B cell (primary cell): ENCODE data around the gene GTF2I. TPM values are rescaled to one million over a fixed set of nuclear protein-coding genes. Genes with fewer than 3 reads are reported as not detected.
"Not testable (repeated sequence)": the region's sequence is repeated elsewhere in the genome, so short reads cannot be mapped to it uniquely, and the experiment has no call there.

ENCODE experiments used
- ATAC-seq: fragments of 200-7000 bp; cut with Tn5 transposase; one replicate; pipeline ENCODE4 v1.10.0; 2021; ENCODE audit warnings: low read depth, mild to moderate bottlenecking, moderate number of reproducible peaks, moderate library complexity
- CTCF ChIA-PET: fragments of 350-600 bp; sonication (Branson Sonifier 250); formaldehyde crosslinking; loops from one replicate; lab custom pipeline; 2021; ENCODE audit warnings: antibody characterized with exemption, inconsistent platforms; lab: Charles Lee
- POLR2A ChIA-PET: fragments of 350-600 bp; sonication (Branson Sonifier 250); formaldehyde crosslinking; loops from one replicate; lab custom pipeline; 2021; ENCODE audit warnings: antibody characterized with exemption; lab: Charles Lee
- DNase-seq: peaks from one replicate; pipeline ENCODE4 v3.0.0; 2013
- H2AFZ ChIP-seq: 2 replicates; pipeline ENCODE4 v1.6.1; 2012; ENCODE audit warnings: mild to moderate bottlenecking, low read depth, low read length; ENCODE audit not compliant: insufficient read depth, poor library complexity, severe bottlenecking
- H3K27ac ChIP-seq, 2 donors: 1 replicate in 1 of 2; 2 replicates in 1 of 2; pipeline ENCODE4 v1.5.1; 2012 to 2013; ENCODE audit warnings: low read length in 2 of 2, mild to moderate bottlenecking in 2 of 2, moderate library complexity in 1 of 2
- H3K27me3 ChIP-seq, 4 experiments: fragments of 200-600 bp in 1 of 4; sonication (generic) in 1 of 4; replicated peaks in 1 of 4; 1 replicate in 2 of 4; 2 replicates in 2 of 4; pipeline versions ENCODE4 v1.6.1 to v1.7.0; 2013 to 2016; ENCODE audit warnings: low read length in 3 of 4, mild to moderate bottlenecking in 2 of 4, mixed read lengths in 1 of 4, moderate library complexity in 1 of 4; ENCODE audit not compliant: insufficient read depth in 4 of 4, control insufficient read depth in 3 of 4; ENCODE audit errors: control extremely low read depth in 1 of 4
- H3K36me3 ChIP-seq, 2 experiments: replicated peaks in 1 of 2; 1 replicate in 1 of 2; 2 replicates in 1 of 2; pipeline versions ENCODE4 v1.6.1 to v1.7.1; 2013; ENCODE audit warnings: low read length in 1 of 2; ENCODE audit not compliant: insufficient read depth in 2 of 2, control insufficient read depth in 1 of 2; ENCODE audit errors: control extremely low read depth in 1 of 2, extremely low read depth in 1 of 2
- H3K4me1 ChIP-seq, 2 donors: fragments of 200-600 bp in 1 of 2; sonication (generic) in 1 of 2; 1 replicate in 1 of 2; 2 replicates in 1 of 2; pipeline versions ENCODE4 v1.5.1 to v1.6.1; 2013 to 2017; ENCODE audit warnings: low read length in 2 of 2; ENCODE audit not compliant: control insufficient read depth in 2 of 2, insufficient read depth in 2 of 2
- H3K4me2 ChIP-seq: replicated peaks from 2 replicates; pipeline ENCODE3; 2012; ENCODE audit warnings: mild to moderate bottlenecking, low read depth, low read length; ENCODE audit not compliant: poor library complexity, severe bottlenecking
- H3K4me3 ChIP-seq, 5 experiments: fragments of 200-600 bp in 1 of 5; sonication (generic) in 1 of 5; 1 replicate in 3 of 5; 2 replicates in 2 of 5; pipeline versions ENCODE4 v1.5.1 to v1.7.0; 2011 to 2016; ENCODE audit warnings: low read length in 4 of 5, mild to moderate bottlenecking in 4 of 5, low read depth in 2 of 5, control low read depth in 1 of 5, moderate library complexity in 1 of 5; ENCODE audit not compliant: insufficient read depth in 1 of 5; ENCODE audit errors: control extremely low read depth in 1 of 5, extremely low read depth in 1 of 5
- H3K79me2 ChIP-seq: fragments of 200-600 bp; sonication (generic); one replicate; pipeline ENCODE4 v1.6.0; 2016; ENCODE audit warnings: low read length; ENCODE audit not compliant: control insufficient read depth, insufficient read depth
- H3K9ac ChIP-seq: fragments of 200-600 bp; sonication (generic); 2 replicates; pipeline ENCODE4 v1.6.1; 2017; ENCODE audit warnings: mild to moderate bottlenecking, low read length, moderate library complexity
- H3K9me3 ChIP-seq, 3 donors: one replicate each; pipeline versions ENCODE4 v1.6.1 to v1.7.1; 2013; ENCODE audit warnings: low read length in 2 of 3; ENCODE audit not compliant: control insufficient read depth in 2 of 3, insufficient read depth in 1 of 3; ENCODE audit errors: control extremely low read depth in 1 of 3
- H4K20me1 ChIP-seq: 2 replicates; pipeline ENCODE4 v1.6.0; 2012; ENCODE audit warnings: mild to moderate bottlenecking, low read length; ENCODE audit not compliant: insufficient read depth, control insufficient read depth, poor library complexity, severe bottlenecking
- H3K27ac Mint-ChIP-seq: one replicate; pipeline ENCODE4 v1.8.0; 2021; ENCODE audit warnings: mixed read lengths
- H3K27me3 Mint-ChIP-seq: one replicate; pipeline ENCODE4 v1.8.0; 2021; ENCODE audit warnings: mixed read lengths
- H3K4me1 Mint-ChIP-seq: one replicate; pipeline ENCODE4 v1.8.0; 2021; ENCODE audit warnings: mixed read lengths
- H3K4me3 Mint-ChIP-seq: one replicate; pipeline ENCODE4 v1.8.0; 2021; ENCODE audit warnings: mixed read lengths
- H3K9me3 Mint-ChIP-seq: one replicate; pipeline ENCODE4 v1.8.0; 2022; ENCODE audit warnings: mixed read lengths; ENCODE audit not compliant: insufficient read depth
- CTCF ChIP-seq: fragments of 200-600 bp; IDR thresholded peaks from one replicate; pipeline ENCODE4 v1.8.0; 2022; ENCODE audit warnings: antibody characterized with exemption, mild to moderate bottlenecking
- EZH2 ChIP-seq: IDR thresholded peaks from 2 replicates; pipeline ENCODE4 v1.6.1; 2012; ENCODE audit warnings: borderline replicate concordance, low read depth, mild to moderate bottlenecking, moderate library complexity, low read length; ENCODE audit not compliant: insufficient read depth, poor library complexity, severe bottlenecking
- WGBS: methylation state at CpG from one replicate; pipeline ENCODE4 v1.1.5; 2013; ENCODE audit warnings: missing lambda C conversion rate; ENCODE audit not compliant: insufficient coverage; 5-methylcytosine and 5-hydroxymethylcytosine counted together
- intact Hi-C: fragments of 100-400 bp; cut with micrococcal nuclease; formaldehyde crosslinking; loops from one replicate; pipeline ENCODE4 v1.10.0; 2022
- polyA plus RNA-seq: library from polyadenylated mRNA; depleted of rRNA; stranded (reverse); fragments of >200 nt; gene quantifications from 2 replicates; pipeline ENCODE4 v1.2.3, GENCODE V29; 2012
- total RNA-seq, 2 donors: library from RNA; stranded (reverse); fragments of 120-200 nt in 1 of 2; gene quantifications; 1 replicate in 1 of 2; 2 replicates in 1 of 2; pipeline versions ENCODE4 v1.2.3 to v1.2.4, GENCODE V29; 2013 to 2022

GTF2I gene
- total and polyA plus RNA-seq, 2 donors (not counting 1 experiment from before 2014, with no cell fraction given): 140 to 271 TPM

- intact Hi-C loops: no loop called here
- WGBS: 100% methylated on average over 1 of the region's 3 CpGs
- ChIA-PET CTCF (no interaction called here), POLR2A (no interaction called here)
- Mint-ChIP-seq H3K9me3 (no peaks in the 10 kb centered on the region), H3K27me3 (no peaks in the 10 kb centered on the region), H3K4me3 (no peak overlapping the region), H3K4me1 (peaks cover 14% of the 10 kb centered on the region), H3K27ac (no peak overlapping the region)
- H4K20me1 ChIP-seq: peaks cover 72% of the 10 kb centered on the region
- peaks cover 0 to 4% (median 0%) of the 10 kb centered on the region in 3 donors for H3K9me3 ChIP-seq
- H3K4me1 ChIP-seq: no peaks in the 10 kb centered on the region
- H3K27ac ChIP-seq: no peak overlapping the region
- H3K79me2 ChIP-seq: peaks cover 82% of the 10 kb centered on the region
- DNase-seq (no peak), ATAC-seq (no peak)
- H3K4me3 ChIP-seq: no peak overlapping the region
- no peak for TF ChIP-seq EZH2
- TF ChIP-seq CTCF: no peak
- H2AFZ ChIP-seq: no peak overlapping the region
- no peak overlapping the region for H3K4me2 ChIP-seq
- peaks cover 11 to 59% of the 10 kb centered on the region in 2 experiments for H3K36me3 ChIP-seq
- no peaks in the 10 kb centered on the region for H3K27me3 ChIP-seq
- H3K9ac ChIP-seq: no peak overlapping the region
Observed at GRCh38 chr7:74690474-74690873, 33.0 kb downstream of the GTF2I start.

- CTCF ChIA-PET: interaction anchor here (0.7 to 1.2 kb wide), 2 partner anchors 9 to 41 kb away, joined by 3 read pairs; no protein-coding TSS in a partner anchor
- Histone ChIP-seq H3K79me2 (peaks cover 32% of the 10 kb centered on the region), H3K36me3 (peaks cover 9 to 81% of the 10 kb centered on the region in 2 experiments)
- DNase-seq, H2AFZ ChIP-seq, intact Hi-C loops, H4K20me1 ChIP-seq, H3K4me3 Mint-ChIP-seq, H3K27ac ChIP-seq, H3K27ac Mint-ChIP-seq, ATAC-seq, H3K9ac ChIP-seq, H3K4me1 Mint-ChIP-seq, H3K27me3 Mint-ChIP-seq, H3K9me3 ChIP-seq, H3K4me1 ChIP-seq, H3K27me3 ChIP-seq, H3K9me3 Mint-ChIP-seq, H3K4me2 ChIP-seq, H3K4me3 ChIP-seq: not testable (repeated sequence)
- POLR2A ChIA-PET: interaction anchor here (0.7 kb wide), 1 partner anchor 120 kb away, joined by 9 read pairs; no protein-coding TSS in a partner anchor
- no CpG with 5 or more reads among the region's 6 CpGs for WGBS
Observed at GRCh38 chr7:74704419-74704818, 46.9 kb downstream of the GTF2I start.
